Mucosa of stomach (tissue), 1 donor: Measurements from ENCODE around the gene RFTN1.

Experiments
- H3K27me3 ChIP-seq: one replicate; pipeline ENCODE4 v1.7.0; 2013; ENCODE audit warnings: mild to moderate bottlenecking, low read length; ENCODE audit not compliant: control insufficient read depth, insufficient read depth
- H3K36me3 ChIP-seq: one replicate; pipeline ENCODE4 v1.7.0; 2013; ENCODE audit warnings: low read length; ENCODE audit not compliant: control insufficient read depth, insufficient read depth
- H3K4me1 ChIP-seq: one replicate; pipeline ENCODE4 v1.7.0; 2013; ENCODE audit warnings: mild to moderate bottlenecking, low read length; ENCODE audit not compliant: control insufficient read depth, insufficient read depth
- H3K4me3 ChIP-seq: one replicate; pipeline ENCODE4 v1.7.0; 2013; ENCODE audit warnings: low read length
- H3K9ac ChIP-seq: one replicate; pipeline ENCODE4 v1.7.0; 2013; ENCODE audit warnings: mild to moderate bottlenecking, low read length, moderate library complexity
- H3K9me3 ChIP-seq: one replicate; pipeline ENCODE4 v1.7.0; 2013; ENCODE audit warnings: mild to moderate bottlenecking, low read length, moderate library complexity; ENCODE audit not compliant: control insufficient read depth
- donor health status: Pancreatic carcinoma.

RFTN1 gene

DNA sequence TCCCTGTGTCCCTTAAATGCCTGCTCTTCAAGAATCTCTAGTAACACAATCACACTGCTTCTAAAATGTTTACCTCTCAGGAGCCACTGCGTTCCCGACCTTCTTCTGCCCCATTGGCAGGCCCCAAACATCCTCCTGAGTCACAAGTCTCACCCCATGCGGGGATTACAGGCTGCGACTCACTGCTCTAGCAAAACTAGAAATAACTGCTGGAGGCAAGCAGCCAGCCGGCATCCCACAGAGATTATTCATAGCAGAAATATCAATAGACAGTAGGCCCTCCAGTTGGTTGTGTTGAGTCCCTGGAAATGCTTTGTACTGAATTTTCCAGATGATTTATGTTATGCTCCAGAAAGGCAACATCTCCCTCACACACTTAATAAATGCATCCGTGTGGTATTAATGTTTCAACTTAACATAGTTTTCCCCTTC lies 64.8 kb downstream of the RFTN1 start:
- Histone ChIP-seq H3K36me3 (no peaks in the 10 kb centered on the region), H3K27me3 (no peaks in the 10 kb centered on the region), H3K4me1 (no peaks in the 10 kb centered on the region), H3K9ac (no peak overlapping the region), H3K9me3 (no peaks in the 10 kb centered on the region), H3K4me3 (no peak overlapping the region)

DNA sequence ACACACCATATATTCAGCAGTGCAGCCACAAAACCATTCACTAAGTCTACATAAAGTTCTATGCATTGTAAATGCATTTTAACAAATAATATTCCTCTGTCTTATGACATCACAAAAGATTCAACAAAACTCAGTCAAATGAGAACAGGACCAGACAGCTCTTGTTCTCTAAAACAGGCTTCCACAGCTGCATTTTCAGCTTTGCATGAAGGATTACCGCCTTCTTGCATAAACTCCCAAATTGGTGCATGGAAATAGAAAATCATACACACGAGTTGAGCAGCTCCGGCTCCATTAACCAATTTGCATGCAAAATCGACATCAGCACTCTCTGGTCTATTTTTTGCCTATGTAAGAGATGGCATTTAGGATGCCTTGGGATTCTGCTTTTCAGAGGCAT lies 66.4 kb downstream of the RFTN1 start:
- H3K27me3 ChIP-seq, result no peaks in the 10 kb centered on the region
- H3K4me1 ChIP-seq, result no peaks in the 10 kb centered on the region
- no peaks in the 10 kb centered on the region for H3K9me3 ChIP-seq
- H3K9ac ChIP-seq, result no peak overlapping the region
- no peaks in the 10 kb centered on the region for H3K36me3 ChIP-seq
- H3K4me3 ChIP-seq, result no peak overlapping the region

DNA sequence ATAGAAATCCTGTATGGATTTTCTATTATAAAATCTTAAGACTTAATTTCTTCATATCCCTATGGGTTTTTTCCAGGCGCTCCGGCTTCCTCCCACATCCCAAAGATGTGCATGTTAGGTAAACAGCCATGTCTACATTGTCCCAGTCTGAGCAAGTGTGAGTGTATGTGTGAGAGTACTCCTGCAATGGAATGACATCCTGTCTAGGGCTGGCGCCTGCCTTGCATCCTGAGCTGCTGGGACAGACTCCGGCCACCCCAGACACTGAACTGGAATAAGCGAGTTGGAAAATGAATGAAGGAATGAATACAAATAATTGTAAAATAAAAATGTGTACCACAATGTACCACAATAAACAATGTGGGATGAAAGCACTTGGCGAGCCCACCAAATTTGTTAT lies 69.2 kb downstream of the RFTN1 start:
- no peaks in the 10 kb centered on the region for H3K9me3 ChIP-seq
- H3K4me3 ChIP-seq, result no peak overlapping the region
- H3K9ac ChIP-seq, result no peak overlapping the region
- no peaks in the 10 kb centered on the region for H3K36me3 ChIP-seq
- H3K4me1 ChIP-seq, result no peaks in the 10 kb centered on the region
- H3K27me3 ChIP-seq, result no peaks in the 10 kb centered on the region

DNA sequence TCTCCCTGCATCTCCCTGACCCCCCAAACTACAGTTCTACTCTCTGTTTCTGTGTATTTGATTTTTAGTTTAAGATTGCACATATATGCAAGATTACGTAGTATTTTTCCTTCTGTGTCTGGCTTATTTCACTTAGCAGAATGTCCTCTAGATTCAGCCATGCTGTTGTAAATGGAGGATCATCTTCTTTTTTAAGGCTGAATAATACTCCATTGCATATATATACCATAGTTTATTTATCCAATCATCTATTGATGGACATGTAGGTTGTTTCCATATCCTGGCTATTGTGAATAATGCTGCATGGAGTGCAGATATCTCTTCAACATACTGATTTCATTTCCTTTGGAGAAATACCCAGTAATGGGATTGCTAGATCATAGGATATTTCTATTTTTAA lies 70.8 kb downstream of the RFTN1 start:
- Histone ChIP-seq H3K27me3 (no peaks in the 10 kb centered on the region), H3K9me3 (no peaks in the 10 kb centered on the region), H3K36me3 (no peaks in the 10 kb centered on the region), H3K9ac (no peak overlapping the region), H3K4me1 (no peaks in the 10 kb centered on the region), H3K4me3 (no peak overlapping the region)

DNA sequence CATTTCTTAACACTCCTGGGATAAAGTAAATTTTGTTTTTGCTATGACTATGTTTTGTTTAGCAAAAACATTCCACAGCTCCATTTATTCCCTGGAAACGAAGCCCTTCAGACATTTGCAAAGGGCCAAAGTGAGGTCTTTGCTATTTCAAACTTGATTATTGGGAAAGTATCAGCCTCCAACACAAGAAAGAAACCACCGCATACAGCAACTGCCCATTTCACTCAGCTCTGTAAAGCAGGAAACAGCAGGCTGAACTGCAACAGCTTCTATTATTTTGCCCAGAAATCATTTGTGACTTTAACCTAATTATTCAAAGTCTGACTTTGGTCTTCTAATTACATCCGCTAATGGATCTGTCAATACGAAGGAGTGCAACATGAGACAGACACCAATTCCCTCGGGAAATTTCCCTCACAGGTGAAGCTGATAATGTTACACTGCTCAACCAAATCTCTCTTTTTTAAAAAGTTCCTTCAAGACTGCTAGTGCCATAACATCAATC lies 72.1 kb downstream of the RFTN1 start:
- Histone ChIP-seq H3K36me3 (no peaks in the 10 kb centered on the region), H3K9ac (no peak overlapping the region), H3K27me3 (no peaks in the 10 kb centered on the region), H3K4me1 (no peaks in the 10 kb centered on the region), H3K4me3 (no peak overlapping the region), H3K9me3 (no peaks in the 10 kb centered on the region)

DNA sequence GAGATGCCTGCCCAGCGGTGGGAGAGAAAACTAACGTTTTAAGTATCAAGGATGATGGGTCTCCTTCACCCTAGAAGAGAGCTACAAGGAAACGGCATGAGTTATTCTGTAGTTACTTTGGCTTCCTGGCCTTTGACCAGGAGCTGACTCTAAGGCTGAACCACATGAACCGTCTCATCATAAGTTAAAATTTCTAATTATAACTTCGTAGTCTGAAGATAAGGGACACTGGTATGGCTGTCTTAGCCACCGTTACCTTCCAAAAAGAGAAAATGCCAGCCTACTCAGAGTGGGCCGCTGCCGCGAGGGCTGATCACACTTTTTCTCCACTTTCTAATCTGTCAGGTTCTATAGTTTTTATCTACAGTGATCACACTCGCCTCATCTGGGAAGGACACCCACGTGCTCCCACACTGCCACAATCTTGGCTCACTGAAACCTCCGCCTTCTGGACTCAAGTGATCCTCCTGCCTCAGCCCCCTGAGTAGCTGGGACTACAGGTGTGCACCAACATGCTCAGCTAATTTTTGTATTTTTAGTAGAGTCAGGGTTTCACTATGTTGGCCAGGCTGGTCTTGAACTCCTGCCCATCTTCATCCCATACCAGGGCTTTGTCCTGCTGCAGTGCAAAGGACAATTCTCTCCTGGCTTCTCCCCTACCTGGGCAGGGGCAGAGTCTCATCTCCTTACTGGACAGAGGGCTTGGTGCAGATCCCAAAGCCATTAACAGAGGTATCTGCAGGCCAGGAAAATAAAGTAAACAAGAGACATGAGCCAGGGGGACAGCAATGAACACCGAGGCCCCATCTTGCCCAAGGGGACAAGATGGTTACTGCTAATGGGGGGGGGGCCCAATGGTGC lies 73.4 kb downstream of the RFTN1 start:
- H3K4me3 ChIP-seq, result no peak overlapping the region

DNA sequence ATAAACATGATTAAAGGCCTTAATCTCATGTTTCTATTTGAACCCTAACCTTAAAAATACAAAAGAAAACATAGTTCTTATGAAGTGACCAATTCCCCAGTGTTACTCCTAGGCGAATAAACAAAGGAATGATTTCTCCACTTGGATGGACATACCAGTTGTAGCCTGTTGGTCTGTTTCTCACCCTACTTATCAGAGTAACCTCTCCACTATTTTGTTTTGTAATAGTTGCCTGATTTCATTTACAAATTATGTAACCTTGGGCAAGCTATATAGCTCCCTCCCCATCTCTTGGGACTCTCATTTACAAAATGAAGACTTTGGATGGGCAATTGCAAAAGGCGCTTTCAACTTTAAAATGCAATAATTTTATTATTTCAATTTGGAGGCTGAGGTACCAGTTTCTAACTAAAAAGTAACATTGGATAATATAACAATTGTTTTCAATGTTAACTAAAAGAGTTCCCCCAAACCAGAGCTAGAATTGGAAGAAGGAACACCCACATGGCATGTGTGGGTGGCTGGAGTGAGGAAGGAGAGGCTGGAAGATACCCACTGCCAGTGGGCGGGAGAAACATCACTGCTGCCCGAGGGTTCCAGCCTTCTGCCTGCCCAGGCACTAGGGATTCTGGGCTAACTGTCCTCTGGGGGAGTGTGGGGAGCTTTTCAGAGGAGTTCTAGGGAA lies 74.2 kb downstream of the RFTN1 start:
- Histone ChIP-seq H3K4me3 (no peak overlapping the region), H3K9ac (no peak overlapping the region)

More for the DNA sequence above, 73.4 kb downstream of the RFTN1 start:
- no peaks in the 10 kb centered on the region for H3K27me3 ChIP-seq
- no peaks in the 10 kb centered on the region for H3K36me3 ChIP-seq
- no peak overlapping the region for H3K9ac ChIP-seq
- H3K9me3 ChIP-seq, result no peaks in the 10 kb centered on the region
- H3K4me1 ChIP-seq, result no peaks in the 10 kb centered on the region

DNA sequence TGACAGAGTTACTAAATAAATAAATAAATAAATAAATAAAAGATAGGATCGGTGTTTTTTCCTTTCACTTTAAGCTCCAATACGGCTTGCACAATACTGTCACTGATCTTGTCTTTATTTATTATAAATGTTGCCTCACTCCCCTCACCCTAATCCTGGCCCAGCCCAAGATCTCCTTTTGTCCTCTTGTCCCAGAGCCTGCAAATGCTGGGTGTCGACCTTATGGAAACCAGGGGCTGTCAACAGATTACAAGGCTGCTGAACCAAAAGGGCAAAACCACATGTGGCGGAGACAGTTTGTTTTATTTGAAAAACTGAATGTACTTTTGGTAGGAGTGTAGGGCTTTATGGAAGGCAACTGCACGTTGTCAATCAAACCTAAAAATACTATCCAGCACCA lies 75.9 kb downstream of the RFTN1 start:
- H3K27me3 ChIP-seq, result no peaks in the 10 kb centered on the region
- no peaks in the 10 kb centered on the region for H3K36me3 ChIP-seq
- H3K9ac ChIP-seq, result no peak overlapping the region
- no peak overlapping the region for H3K4me3 ChIP-seq
- no peaks in the 10 kb centered on the region for H3K4me1 ChIP-seq
- no peaks in the 10 kb centered on the region for H3K9me3 ChIP-seq

More for the DNA sequence above, 74.2 kb downstream of the RFTN1 start:
- no peaks in the 10 kb centered on the region for H3K36me3 ChIP-seq
- no peaks in the 10 kb centered on the region for H3K27me3 ChIP-seq
- H3K9me3 ChIP-seq, result no peaks in the 10 kb centered on the region
- no peaks in the 10 kb centered on the region for H3K4me1 ChIP-seq

DNA sequence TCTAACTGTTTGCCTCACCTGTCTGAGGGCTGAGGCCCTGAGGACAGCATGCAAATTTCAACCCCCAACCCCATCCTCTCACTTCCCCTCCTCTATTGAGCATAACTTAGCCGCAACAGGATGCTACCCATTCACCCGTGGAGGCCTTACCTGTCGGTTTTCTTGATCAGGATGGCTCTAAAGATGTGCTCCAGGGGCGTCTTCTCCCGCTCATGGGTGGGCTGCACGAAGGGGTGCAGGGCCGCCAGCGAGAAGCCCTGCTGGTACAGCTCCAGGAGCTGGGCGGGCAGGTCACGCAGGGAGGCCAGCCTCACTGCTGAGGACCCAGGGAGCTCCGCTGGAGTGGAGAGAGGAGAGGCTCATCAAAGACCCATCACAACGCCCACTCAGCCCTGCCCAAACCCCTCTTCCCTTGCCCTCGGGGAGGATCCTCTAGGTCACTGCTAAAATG lies 79.8 kb downstream of the RFTN1 start:
- Histone ChIP-seq H3K4me1 (no peaks in the 10 kb centered on the region), H3K9me3 (no peaks in the 10 kb centered on the region), H3K36me3 (no peaks in the 10 kb centered on the region), H3K9ac (no peak overlapping the region), H3K4me3 (no peak overlapping the region), H3K27me3 (no peaks in the 10 kb centered on the region)

DNA sequence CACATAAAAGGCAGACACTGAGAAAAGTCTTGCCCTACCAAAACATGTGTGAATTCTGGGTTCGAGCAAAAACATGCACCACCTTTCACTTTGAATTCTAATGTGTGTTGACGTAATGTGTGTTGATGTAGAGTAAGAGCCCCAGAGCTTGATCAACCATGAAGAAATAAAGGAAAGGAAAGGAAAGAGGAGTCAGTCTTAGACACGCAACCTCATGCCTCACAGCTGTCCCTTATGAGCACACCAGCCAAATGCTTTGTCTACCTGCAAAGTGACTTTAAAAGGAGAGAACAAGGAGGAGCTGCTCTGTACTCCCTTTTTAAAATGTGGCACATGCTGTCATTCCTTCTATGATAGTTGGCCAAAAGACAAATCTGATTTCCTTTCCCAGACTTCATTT lies 80.8 kb downstream of the RFTN1 start:
- no peaks in the 10 kb centered on the region for H3K9me3 ChIP-seq
- H3K36me3 ChIP-seq, result no peaks in the 10 kb centered on the region
- H3K4me1 ChIP-seq, result no peaks in the 10 kb centered on the region
- no peak overlapping the region for H3K4me3 ChIP-seq
- H3K27me3 ChIP-seq, result no peaks in the 10 kb centered on the region
- H3K9ac ChIP-seq, result no peak overlapping the region

DNA sequence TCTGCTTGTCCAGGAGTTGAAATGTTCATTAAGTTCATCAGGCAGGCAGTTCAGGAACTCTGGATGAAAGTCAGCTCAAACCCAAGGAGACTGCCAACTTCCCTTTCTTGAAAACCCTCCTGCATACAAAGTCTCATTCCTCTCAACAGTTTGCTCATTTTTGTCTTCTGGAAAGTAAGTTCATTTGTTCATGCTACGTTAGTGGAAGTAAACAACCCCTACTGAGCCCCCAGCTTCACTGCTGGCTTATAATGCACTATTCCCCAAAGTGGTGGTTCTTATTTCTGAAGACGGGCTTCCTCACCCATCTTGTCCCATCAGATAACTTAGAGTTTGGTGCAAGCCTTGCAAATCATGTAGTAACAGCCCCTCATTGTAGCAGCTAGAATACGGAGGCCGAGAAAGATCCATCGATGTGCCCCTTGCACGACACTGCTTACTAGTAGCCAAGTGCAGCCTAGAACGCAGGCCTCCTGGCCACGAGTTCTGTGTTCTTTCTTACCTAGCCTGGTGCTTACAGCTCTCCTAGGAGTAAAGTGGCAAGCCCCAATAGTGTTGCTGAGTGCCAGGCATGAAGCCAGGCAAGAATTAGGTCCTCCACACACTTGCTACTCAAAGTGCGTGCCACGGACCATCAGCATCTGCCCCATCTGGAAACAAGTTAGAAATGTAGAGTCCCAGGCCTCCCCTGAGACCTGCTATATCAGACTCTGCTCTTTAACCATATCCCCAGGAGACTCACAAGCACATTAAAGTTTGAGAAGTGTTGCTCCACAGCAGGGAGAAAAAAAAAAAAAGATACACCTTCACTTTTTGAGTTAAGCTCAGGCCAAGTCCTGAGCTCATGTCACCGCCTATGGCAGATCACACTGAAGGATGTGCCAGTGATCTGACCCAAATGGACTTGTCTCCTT lies 82.5 kb downstream of the RFTN1 start:
- Histone ChIP-seq H3K4me1 (no peaks in the 10 kb centered on the region), H3K9ac (no peak overlapping the region), H3K9me3 (no peaks in the 10 kb centered on the region)

More for the DNA sequence above, 82.5 kb downstream of the RFTN1 start:
- Histone ChIP-seq H3K27me3 (no peaks in the 10 kb centered on the region), H3K36me3 (no peaks in the 10 kb centered on the region), H3K4me3 (no peak overlapping the region)
